Lower leg skin (tissue), 3 donors: ENCODE data around the gene SYT1.

Experiments
- POLR2A ChIP-seq, 2 donors: fragments of 450-650 bp; IDR thresholded peaks; one replicate each; pipeline ENCODE4 v1.6.1; 2016 to 2017; ENCODE audit warnings: antibody characterized with exemption in 2 of 2, mild to moderate bottlenecking in 1 of 2, moderate library complexity in 1 of 2
- TF ChIP-seq, protein P1 (sequence below), 3 donors: fragments of 450-650 bp; IDR thresholded peaks; one replicate each; pipeline ENCODE4 v1.5.1; 2016; ENCODE audit warnings: antibody characterized with exemption in 3 of 3, mild to moderate bottlenecking in 3 of 3, moderate library complexity in 2 of 3

- TF ChIP-seq, protein P1, sequence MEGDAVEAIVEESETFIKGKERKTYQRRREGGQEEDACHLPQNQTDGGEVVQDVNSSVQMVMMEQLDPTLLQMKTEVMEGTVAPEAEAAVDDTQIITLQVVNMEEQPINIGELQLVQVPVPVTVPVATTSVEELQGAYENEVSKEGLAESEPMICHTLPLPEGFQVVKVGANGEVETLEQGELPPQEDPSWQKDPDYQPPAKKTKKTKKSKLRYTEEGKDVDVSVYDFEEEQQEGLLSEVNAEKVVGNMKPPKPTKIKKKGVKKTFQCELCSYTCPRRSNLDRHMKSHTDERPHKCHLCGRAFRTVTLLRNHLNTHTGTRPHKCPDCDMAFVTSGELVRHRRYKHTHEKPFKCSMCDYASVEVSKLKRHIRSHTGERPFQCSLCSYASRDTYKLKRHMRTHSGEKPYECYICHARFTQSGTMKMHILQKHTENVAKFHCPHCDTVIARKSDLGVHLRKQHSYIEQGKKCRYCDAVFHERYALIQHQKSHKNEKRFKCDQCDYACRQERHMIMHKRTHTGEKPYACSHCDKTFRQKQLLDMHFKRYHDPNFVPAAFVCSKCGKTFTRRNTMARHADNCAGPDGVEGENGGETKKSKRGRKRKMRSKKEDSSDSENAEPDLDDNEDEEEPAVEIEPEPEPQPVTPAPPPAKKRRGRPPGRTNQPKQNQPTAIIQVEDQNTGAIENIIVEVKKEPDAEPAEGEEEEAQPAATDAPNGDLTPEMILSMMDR (IDR thresholded peaks at IDR 0.05) = no peak
- no peak for TF ChIP-seq POLR2A (IDR thresholded peaks at IDR 0.05)
Observed at GRCh38 chr12:79012636-79013035, 148.1 kb downstream of the SYT1 start.
